Central memory CD8-positive, alpha-beta T cell (primary cell): ENCODE measurements around the gene ZBTB39.

Source experiments
- ATAC-seq: fragments of 150-1000 bp; cut with Tn5 transposase; replicated peaks from 2 replicates; pipeline ENCODE4 v1.10.0; 2022; ENCODE audit warnings: mild to moderate bottlenecking, moderate FRiP score, moderate number of reproducible peaks; ENCODE audit not compliant: poor library complexity, severe bottlenecking; ENCODE audit errors: extremely low read depth
- DNase-seq, 2 donors: peaks; one replicate each; pipeline ENCODE4 v3.0.0; 2021; ENCODE audit warnings: low spot score in 2 of 2
- H3K27ac Mint-ChIP-seq: one replicate; pipeline ENCODE4 v1.8.0; 2022; ENCODE audit warnings: low read depth, mild to moderate bottlenecking, moderate library complexity, mixed read lengths
- H3K27me3 Mint-ChIP-seq: one replicate; pipeline ENCODE4 v1.8.0; 2022; ENCODE audit warnings: mixed read lengths
- H3K36me3 Mint-ChIP-seq: one replicate; pipeline ENCODE4 v1.8.0; 2022; ENCODE audit warnings: mild to moderate bottlenecking, moderate library complexity, mixed read lengths; ENCODE audit not compliant: insufficient read depth
- H3K4me1 Mint-ChIP-seq: one replicate; pipeline ENCODE4 v1.8.0; 2022; ENCODE audit warnings: mixed read lengths
- H3K4me3 Mint-ChIP-seq: one replicate; pipeline ENCODE4 v1.8.0; 2022; ENCODE audit warnings: mild to moderate bottlenecking, moderate library complexity, mixed read lengths
- H3K9me3 Mint-ChIP-seq: one replicate; pipeline ENCODE4 v1.8.0; 2022; ENCODE audit warnings: mixed read lengths

The ZBTB39 gene

DNA sequence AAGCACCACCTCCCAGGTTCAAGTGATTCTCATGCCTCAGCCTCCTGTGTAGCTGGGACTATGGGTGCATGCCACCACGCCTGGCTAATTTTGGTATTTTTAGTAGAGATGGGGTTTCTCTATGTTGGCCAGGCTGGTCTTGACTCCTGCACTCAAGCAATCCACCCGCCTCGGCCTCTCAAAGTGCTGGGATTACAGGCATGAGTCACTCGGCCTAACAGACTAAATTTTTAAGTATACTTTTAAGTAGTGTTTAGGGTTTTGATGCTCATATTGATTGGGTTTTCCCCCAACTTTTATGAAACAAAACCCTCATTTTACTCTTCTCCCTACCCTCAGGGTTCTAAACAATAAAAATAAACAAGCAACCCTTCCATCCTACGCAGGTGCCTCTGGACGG is 38.1 kb upstream of the ZBTB39 start:
- no peaks in the 10 kb centered on the region for H3K36me3 Mint-ChIP-seq
- DNase-seq: no peak
- H3K9me3 Mint-ChIP-seq: no peaks in the 10 kb centered on the region
- no peak overlapping the region for H3K27ac Mint-ChIP-seq
- ATAC-seq: no peak
- H3K4me1 Mint-ChIP-seq: peaks cover 30% of the 10 kb centered on the region
- no peak overlapping the region for H3K4me3 Mint-ChIP-seq
- H3K27me3 Mint-ChIP-seq: no peaks in the 10 kb centered on the region

DNA sequence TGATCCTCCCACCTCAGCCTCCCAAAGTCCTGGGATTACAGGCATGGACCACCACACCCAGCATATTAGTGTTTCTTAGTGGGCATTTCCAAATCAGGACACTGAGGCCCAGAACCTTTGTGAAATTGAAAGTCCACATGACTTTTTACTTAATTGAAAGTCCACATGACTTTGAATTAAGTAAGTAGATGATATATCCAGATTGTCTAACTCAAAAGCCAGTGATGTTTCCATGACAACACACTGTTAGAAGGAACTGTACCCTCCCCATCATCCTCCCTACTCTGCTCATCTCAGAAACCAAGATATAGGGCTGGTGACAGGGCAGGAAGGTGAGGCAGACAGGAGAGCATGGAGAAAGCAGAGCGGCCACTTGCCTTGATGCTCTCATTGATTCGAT is 36.3 kb upstream of the ZBTB39 start:
- DNase-seq (no peak), ATAC-seq (no peak)
- Mint-ChIP-seq H3K27me3 (peaks cover 9% of the 10 kb centered on the region), H3K36me3 (no peaks in the 10 kb centered on the region), H3K4me3 (no peak overlapping the region), H3K9me3 (no peaks in the 10 kb centered on the region), H3K4me1 (peaks cover 19% of the 10 kb centered on the region), H3K27ac (no peak overlapping the region)

DNA sequence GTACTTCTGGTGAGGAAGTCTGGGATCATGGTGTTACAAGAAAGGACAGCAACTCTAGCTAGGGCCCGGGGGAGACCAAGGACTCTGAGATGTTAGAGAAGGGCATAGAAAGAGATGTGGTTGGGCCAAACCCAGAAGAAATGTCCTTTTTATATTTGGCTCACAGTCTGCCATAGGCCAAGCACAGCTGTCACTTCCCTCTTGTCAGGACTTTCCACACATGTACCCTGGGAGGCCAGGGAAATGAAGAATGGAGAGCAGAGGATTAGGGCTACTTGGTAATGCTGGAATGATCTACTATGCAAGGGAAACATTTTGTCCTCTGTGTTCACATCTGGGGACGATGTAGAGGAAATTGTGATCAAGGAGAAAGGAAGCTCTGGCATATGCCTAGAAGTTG is 34.4 kb upstream of the ZBTB39 start:
- Mint-ChIP-seq H3K27me3 (peaks cover 10% of the 10 kb centered on the region), H3K27ac (no peak overlapping the region), H3K4me3 (no peak overlapping the region), H3K36me3 (no peaks in the 10 kb centered on the region), H3K4me1 (no peaks in the 10 kb centered on the region), H3K9me3 (no peaks in the 10 kb centered on the region)
- ATAC-seq (no peak), DNase-seq (no peak)

DNA sequence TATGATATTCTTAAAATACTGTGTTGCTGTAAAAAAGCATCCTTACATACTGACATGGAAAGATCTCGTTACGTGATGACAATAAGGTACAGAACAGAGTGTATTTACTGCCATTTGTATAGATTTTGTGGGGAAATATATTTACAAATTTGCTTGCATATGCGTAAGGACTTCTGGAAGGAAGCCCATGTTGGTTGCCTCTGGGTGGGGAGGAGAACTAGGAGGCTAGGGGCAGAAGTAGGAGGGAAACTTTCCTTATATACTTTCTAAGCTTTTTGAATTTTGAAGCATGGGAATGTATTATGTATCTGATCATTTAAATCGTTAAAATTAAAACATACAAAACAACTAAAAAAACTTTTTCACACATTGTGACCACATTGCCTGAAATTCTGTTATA is 33.9 kb upstream of the ZBTB39 start:
- Mint-ChIP-seq H3K4me3 (no peak overlapping the region), H3K36me3 (no peaks in the 10 kb centered on the region), H3K4me1 (no peaks in the 10 kb centered on the region), H3K27me3 (peaks cover 10% of the 10 kb centered on the region), H3K27ac (no peak overlapping the region), H3K9me3 (no peaks in the 10 kb centered on the region)
- DNase-seq: no peak
- ATAC-seq: no peak

DNA sequence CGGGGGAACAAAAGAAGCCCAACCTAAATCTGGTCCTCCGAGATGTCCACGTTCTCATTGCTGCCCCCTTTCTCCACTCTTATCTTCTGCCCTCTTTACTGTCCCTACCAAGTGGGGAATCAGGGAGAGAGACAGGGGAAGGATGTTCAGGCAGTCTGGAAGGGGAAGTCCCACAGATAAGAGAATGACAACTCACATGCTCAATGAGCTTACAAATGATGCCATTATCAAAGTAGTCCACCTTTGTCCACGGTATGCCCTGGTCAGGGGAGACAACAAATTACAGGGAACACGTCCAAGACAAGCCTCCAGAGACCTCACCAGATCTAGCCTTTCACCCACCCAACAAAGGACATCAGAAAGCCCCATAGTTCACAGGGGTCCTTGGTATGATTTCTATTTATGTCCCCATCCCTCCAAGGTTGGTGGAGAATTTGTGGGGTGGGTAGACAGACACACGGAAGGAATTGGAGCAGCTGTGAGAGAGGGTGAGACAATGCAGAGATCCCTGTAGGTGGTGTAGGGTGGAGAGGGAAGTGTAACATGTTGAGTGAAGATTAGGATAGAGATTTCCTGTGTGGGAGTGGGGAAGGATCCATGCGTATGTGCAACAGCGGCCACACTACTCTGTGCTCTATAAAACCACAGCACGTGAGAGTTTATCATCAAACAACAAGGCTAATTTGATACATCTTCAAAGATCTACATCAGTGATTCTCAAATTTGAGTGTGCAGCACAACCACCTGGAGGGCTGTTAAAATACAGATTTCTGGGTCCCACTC is 32.9 kb upstream of the ZBTB39 start:
- H3K27ac Mint-ChIP-seq: no peak overlapping the region
- H3K4me3 Mint-ChIP-seq: no peak overlapping the region
- peaks cover 10% of the 10 kb centered on the region for H3K27me3 Mint-ChIP-seq
- ATAC-seq (no peak), DNase-seq (no peak)
- no peaks in the 10 kb centered on the region for H3K4me1 Mint-ChIP-seq
- no peaks in the 10 kb centered on the region for H3K9me3 Mint-ChIP-seq
- no peaks in the 10 kb centered on the region for H3K36me3 Mint-ChIP-seq

DNA sequence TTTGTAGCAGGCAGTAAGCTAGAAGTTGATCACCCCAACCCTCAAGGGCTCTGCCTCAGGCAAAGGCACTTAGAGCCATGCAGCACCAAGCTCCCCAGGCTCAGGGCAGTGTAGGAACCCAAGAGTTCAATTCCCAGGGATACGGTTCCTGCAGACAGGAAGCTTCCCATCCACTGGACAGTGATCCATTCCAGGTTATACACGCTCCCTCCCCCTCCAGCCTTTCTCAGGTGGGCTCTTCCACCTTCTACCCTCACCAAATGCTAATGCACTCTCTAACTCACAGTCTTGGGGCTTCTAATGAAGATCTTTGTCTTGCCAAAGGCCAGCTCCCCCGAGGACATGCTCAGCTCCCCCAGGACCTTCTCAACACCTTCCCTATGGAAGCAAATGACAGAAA is 30.9 kb upstream of the ZBTB39 start:
- Mint-ChIP-seq H3K36me3 (no peaks in the 10 kb centered on the region), H3K27me3 (peaks cover 10% of the 10 kb centered on the region), H3K9me3 (no peaks in the 10 kb centered on the region), H3K4me3 (no peak overlapping the region), H3K4me1 (no peaks in the 10 kb centered on the region), H3K27ac (peak overlapping the region; percentile 39)
- DNase-seq (no peak), ATAC-seq (no peak)

DNA sequence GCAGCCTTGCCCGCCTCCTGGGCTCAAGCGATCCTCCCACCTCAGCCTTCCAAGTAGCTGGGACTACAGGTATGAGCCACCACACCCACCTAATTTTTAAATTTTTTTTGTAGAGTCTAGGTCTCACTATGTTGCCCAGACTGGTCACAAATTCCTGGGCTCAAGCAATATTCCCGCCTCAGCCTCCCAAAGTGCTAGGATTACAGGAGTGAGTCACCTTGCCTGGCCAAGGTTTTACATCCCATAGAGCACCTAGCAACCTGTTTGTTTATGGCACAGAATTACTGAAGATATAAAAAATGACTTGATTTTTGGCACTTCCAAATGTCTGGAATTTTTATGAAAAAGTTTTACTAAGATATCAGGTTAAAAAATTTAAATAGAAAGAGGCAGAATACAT is 27.1 kb upstream of the ZBTB39 start:
- Mint-ChIP-seq H3K4me1 (peaks cover 19% of the 10 kb centered on the region), H3K9me3 (no peaks in the 10 kb centered on the region), H3K36me3 (no peaks in the 10 kb centered on the region), H3K27ac (no peak overlapping the region), H3K4me3 (no peak overlapping the region), H3K27me3 (peaks cover 9% of the 10 kb centered on the region)
- ATAC-seq: no peak
- DNase-seq: no peak

DNA sequence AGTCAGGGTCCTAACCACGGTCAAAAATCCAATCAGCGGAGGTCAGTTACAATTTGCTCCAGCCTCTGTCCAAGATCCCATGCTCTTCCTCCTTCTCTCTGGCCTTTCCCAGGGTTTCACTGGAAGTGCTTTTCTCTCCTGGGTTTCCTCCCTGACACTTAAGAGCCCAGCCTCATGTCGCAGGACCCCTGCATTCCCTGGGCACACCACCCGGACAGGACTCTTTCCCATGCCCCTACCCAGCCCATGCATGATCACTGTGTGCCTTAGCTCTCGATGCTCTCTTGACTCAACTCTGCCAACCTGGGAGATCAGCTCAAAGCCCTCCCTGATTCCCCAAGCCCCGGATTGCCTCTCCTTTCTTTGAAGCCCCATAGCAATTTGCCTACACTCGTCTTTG is 25.4 kb upstream of the ZBTB39 start:
- Mint-ChIP-seq H3K4me1 (peaks cover 28% of the 10 kb centered on the region), H3K27ac (no peak overlapping the region), H3K27me3 (no peaks in the 10 kb centered on the region), H3K4me3 (no peak overlapping the region), H3K9me3 (no peaks in the 10 kb centered on the region), H3K36me3 (no peaks in the 10 kb centered on the region)
- ATAC-seq: no peak
- DNase-seq: no peak

DNA sequence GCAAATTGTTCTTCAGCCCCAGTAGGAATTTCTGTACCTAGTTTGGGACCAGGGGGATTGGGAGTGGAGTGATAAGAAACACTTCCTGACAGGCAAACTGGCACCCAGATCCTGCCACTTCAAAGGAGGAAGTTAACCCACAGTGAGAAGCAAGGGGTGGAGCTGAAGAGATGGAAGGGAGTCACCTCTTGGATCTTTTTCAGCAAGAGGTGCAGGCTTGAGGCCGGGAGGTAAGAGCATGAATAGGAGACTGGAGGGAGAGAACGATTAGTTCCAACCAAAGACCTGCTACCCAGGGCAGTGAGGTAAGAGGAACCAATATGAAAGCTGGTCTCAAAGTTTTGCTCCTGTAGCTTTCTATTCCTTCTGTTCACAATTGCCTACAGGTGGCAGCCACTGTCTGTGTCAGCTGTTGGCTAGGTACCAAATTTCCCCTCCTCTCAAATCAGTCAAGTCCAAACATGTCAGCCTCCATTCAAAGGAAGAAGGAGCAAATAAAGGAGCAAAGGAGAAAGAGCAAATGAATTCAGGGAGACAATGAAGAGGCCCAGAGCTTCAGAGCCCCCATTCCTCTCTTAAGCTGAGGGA is 24.9 kb upstream of the ZBTB39 start:
- Mint-ChIP-seq H3K36me3 (no peaks in the 10 kb centered on the region), H3K9me3 (no peaks in the 10 kb centered on the region), H3K27ac (peak overlapping the region; percentile 2), H3K27me3 (no peaks in the 10 kb centered on the region), H3K4me1 (peaks cover 28% of the 10 kb centered on the region), H3K4me3 (no peak overlapping the region)
- DNase-seq (no peak), ATAC-seq (peak; percentile 24)

DNA sequence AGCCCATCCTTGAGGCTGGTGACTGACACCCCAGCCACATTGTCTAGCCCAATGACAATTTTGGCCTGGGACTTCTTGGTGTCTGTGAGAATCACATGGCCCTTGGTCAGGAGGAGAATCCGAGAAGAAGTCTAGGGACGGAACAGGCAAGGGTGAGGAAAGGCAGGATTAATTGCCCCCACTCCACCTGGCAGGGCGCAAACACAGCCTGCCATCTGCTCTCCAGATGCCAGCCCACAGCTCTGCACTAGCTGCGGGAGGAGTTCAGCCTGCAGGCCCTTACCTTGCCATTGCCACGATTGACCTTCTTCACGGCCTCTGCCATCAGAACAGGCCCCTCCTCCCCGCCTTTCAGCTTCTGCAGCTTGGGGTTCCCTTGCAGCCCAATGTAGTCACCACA is 23.1 kb upstream of the ZBTB39 start:
- no peak for ATAC-seq
- H3K27me3 Mint-ChIP-seq: no peaks in the 10 kb centered on the region
- H3K27ac Mint-ChIP-seq: no peak overlapping the region
- H3K9me3 Mint-ChIP-seq: no peaks in the 10 kb centered on the region
- peaks cover 28% of the 10 kb centered on the region for H3K4me1 Mint-ChIP-seq
- DNase-seq: no peak
- no peaks in the 10 kb centered on the region for H3K36me3 Mint-ChIP-seq
- H3K4me3 Mint-ChIP-seq: no peak overlapping the region

DNA sequence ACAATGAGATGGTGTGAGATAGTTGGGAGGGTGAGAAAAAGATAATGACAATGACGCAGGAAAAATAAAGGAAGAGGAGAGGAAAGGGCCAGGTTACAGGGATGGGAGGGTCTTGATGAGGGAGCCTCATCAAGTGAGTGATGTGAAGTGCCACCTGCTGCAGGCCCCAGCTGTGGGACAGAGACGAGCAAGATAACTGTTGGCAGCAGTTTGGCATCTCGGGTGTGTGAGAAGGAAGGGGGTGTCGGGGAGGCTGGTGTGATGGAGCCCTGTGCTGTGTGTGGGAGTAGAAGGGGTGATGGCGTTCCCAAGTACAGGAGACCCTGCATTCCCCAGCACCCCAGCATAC is 21.4 kb upstream of the ZBTB39 start:
- H3K4me3 Mint-ChIP-seq: no peak overlapping the region
- peak overlapping the region; percentile 58 for H3K27ac Mint-ChIP-seq
- DNase-seq (no peak), ATAC-seq (no peak)
- no peaks in the 10 kb centered on the region for H3K27me3 Mint-ChIP-seq
- H3K4me1 Mint-ChIP-seq: peaks cover 28% of the 10 kb centered on the region
- no peaks in the 10 kb centered on the region for H3K9me3 Mint-ChIP-seq
- no peaks in the 10 kb centered on the region for H3K36me3 Mint-ChIP-seq

DNA sequence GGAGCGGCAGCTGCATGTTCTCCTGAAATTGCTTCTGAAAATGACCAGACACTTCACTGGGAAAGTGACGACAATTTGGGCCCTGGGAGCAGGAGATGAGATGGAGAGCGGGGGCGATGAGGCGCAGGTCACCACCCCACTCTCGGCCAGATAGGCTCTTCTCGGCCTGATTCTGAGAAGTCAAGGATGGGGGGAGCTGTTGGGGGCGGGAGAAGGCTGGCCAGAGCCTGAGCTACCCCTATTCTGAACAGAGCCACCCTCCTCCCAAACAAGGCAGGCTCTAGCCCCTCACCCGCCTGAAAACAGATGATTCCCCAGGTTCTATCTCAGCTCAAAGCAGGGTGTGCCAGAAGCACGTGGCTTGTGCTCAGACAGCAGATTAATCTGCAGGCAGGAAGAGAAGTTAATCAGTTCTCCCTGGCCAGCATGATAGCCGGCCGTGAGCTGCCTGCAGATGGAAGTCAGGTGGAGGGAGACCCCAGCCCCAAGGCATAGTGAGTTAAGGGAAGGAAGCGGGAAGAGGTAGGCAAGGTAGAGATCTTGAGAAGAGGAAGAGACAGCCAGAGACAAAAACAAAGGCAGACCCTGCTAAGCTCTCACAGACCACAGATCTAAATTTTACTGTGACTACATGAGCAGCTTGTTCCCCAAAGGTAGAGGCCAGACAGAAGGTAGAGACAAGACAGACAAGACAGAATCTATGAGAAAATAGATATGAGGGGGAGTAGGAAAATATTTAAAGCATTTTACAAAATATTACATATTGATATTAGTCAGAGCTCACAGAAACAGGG is 20.9 kb upstream of the ZBTB39 start:
- Mint-ChIP-seq H3K36me3 (no peaks in the 10 kb centered on the region), H3K9me3 (no peaks in the 10 kb centered on the region), H3K27me3 (no peaks in the 10 kb centered on the region), H3K4me3 (no peak overlapping the region), H3K27ac (peak overlapping the region; percentile 58), H3K4me1 (peaks cover 27% of the 10 kb centered on the region)
- ATAC-seq (no peak), DNase-seq (no peak)

DNA sequence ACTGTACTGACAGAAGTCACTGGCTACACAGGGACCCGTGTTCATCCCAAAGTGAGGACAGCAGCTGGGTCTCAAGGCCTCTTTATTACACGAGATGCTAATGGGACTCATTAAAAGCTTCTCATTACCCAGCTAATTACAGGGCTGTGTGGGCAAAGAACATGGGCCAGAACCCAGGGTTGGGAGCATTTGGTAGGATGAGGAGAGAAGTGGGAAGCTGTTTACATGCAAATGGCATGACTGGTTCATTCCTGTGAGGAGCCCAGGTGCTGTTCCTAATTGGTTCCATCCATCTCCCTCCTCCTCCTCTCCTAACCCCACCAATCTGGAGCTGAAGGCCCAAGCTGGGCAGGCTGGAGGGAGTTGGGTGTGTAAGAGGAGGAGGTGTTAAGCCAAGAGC is 18.9 kb upstream of the ZBTB39 start:
- Mint-ChIP-seq H3K36me3 (no peaks in the 10 kb centered on the region), H3K4me3 (no peak overlapping the region), H3K9me3 (no peaks in the 10 kb centered on the region), H3K27ac (no peak overlapping the region), H3K27me3 (no peaks in the 10 kb centered on the region), H3K4me1 (peaks cover 9% of the 10 kb centered on the region)
- ATAC-seq (no peak), DNase-seq (no peak)
